KOPT-K1 (cell line): ENCODE results near the gene F2.

Experiments used
- H3K27ac ChIP-seq: fragments of 200-600 bp; sonication (generic); 2 replicates; pipeline ENCODE4 v1.5.1; 2016; ENCODE audit warnings: antibody characterized with exemption, mild to moderate bottlenecking, low read depth, low read length; ENCODE audit not compliant: poor library complexity, severe bottlenecking
- H3K36me3 ChIP-seq: fragments of 200-600 bp; sonication (generic); 2 replicates; pipeline ENCODE4 v1.5.1; 2017; ENCODE audit warnings: antibody characterized with exemption, mild to moderate bottlenecking, low read length, moderate library complexity; ENCODE audit not compliant: insufficient read depth
- H3K9me3 ChIP-seq: fragments of 200-600 bp; sonication (generic); 2 replicates; pipeline ENCODE4 v1.5.1; 2017; ENCODE audit warnings: antibody characterized with exemption, low read length, mild to moderate bottlenecking; ENCODE audit not compliant: insufficient read depth, poor library complexity, severe bottlenecking

F2 gene

DNA sequence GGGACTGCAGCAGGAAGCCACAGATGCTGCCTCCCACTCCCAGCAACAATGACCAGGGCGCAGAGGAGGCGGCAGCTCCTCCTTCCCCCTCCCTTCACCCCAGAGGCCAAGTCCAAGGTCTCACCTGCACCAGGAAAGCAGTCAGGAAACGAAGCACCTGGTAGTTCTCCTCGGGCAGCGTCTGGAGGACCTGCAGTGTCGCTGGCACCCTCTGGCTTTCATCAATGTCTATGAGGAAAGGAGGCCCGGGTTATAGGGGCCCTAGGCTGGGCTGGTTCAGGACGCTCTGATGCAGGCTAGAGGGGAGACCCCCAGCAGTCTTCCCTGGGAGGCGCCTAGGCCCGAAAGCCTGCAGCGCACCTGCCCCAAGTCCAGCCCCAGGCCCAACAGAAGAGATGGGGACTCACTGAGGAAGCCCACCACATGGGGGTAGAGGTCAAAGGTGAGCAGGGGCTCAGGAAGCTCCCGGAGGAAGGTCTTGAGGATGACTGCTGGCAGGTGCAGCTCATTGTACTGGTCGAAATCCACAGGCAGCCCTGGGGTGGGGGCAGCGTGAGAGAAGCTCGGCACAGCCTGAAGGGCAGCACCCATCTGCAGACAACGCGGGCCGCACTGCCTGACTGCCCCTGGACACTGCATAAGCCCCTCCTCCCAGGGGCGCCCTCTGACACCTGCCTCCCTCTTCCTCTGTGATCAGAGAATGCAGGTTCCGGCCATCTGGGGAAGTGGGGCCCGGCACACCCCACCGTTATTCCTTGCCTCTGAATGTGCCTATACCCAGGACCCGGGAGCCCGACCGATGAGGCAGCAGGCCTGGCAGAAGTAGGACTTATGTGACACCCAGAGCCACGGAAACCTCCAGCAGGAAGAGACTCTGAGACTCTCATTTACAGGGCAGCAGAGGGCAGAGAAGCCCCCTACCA, 39.5 kb upstream of the F2 start:
- Histone ChIP-seq H3K36me3 (peaks cover 66% of the 10 kb centered on the region), H3K27ac (no peak overlapping the region), H3K9me3 (no peaks in the 10 kb centered on the region)

DNA sequence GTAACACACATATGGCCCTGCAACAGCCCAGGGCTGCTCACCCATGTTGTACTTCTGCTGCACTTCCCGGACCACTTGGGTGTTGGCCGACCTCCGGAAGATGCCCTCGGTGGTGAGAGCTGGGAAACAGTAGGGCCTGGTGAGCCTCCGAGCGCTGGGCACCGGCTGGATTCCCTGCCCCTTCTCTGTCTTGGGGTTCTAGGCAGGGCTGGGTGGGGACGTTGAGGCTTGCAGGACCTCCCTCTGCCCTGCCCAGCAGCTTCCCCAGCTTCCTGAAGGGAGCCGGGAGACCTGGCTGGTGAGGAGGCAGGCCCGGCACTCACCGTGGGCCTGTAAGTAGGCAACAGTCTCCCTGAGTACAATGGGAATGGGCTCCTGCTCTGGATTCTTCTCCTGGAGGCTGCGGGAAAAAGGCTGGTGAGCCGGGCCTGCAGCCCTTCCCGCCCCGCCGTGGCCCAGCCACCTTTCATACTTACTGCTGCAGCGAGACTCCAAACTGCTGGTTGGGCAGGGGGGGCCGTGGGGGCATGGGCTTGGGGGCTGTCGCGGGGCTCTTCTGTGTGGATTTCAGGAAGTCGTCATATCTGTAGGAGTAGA, 38.8 kb upstream of the F2 start:
- Histone ChIP-seq H3K9me3 (no peaks in the 10 kb centered on the region), H3K36me3 (peaks cover 69% of the 10 kb centered on the region), H3K27ac (no peak overlapping the region)

DNA sequence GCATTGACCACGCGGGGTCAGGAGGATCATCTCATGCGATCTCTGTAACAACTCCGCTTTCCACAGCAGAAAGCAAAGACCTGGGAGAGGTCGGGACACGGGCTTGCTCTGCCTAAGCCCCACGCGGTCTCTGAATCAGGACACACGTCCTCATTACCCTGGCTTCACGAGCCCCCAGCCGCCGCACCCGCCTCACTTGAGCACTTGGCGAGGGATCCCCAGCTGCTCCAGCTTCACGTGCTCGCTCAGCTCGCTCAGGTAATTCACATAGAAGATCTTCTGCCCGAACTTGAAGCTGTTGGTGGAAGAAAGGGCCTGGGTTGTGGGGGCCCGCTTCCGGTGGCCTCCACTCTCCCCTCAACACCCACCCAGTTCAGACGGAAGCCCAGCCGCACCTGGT, 38.2 kb upstream of the F2 start:
- H3K27ac ChIP-seq: no peak overlapping the region
- H3K36me3 ChIP-seq: peaks cover 72% of the 10 kb centered on the region
- no peaks in the 10 kb centered on the region for H3K9me3 ChIP-seq

DNA sequence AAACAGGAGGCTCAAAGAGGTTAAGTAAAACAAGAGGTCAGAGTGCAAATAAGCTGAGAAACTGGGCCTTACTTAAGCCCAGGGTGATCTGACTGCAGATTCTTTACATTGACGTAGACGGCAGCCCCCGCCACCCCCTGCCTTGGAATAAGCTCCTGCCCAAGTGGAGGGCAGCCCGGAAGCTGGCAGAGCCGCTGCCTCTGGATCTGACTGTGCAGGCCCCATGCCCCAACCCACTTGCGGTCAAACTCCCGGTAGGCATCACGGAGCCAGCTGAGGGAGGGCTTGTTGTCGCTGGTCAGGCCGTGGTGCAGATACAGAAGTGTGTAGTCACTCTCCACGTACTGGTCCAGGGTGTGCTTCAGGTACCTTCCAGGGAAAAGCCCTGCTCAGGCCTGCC, 37.2 kb upstream of the F2 start:
- no peaks in the 10 kb centered on the region for H3K9me3 ChIP-seq
- H3K27ac ChIP-seq: no peak overlapping the region
- H3K36me3 ChIP-seq: peaks cover 75% of the 10 kb centered on the region

DNA sequence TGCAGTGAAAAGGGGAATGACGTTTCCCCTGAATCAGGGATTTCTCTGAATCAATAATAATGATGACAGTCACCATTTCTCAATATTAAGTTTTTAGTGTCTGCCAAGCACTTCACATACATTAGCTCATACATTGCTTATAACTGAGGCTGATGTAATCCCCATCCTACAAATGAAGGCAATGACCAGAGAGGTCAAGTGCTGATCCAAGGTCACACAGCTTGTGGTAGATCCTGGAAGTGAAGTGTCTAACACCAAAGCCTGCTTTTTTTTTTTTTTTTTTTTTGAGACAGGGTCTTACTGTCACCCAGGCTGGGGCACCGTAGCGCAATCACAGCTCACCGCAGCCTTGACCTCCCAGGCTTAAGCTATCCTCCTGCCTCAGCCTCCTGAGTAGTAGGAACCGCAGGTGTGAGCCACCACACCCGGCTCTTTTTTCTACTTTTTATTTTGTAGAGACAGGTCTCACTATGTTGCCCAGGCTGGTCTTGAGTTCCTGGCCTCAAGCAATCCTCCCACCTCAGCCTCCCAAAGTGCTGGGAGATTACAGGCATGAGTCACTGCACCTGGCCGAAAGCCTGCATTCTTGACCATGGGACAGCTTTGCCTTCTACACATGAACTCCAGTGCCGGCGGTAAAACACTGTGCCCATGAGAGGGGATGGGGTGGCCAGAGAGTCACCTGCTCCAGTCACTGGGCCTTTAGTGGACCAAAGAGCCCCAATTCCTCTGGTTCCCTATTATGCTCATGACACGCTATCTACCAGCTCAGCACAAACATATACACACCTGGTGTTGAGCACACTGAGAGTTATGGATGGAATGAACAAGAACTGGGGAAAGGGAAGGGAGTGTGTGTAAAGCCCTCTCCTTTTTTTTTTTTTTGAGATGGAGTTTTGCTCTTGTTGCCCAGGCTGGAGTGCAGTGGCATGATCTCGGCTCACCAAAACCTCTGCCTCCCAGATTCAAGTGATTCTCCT, 36.0 kb upstream of the F2 start:
- Histone ChIP-seq H3K36me3 (peaks cover 75% of the 10 kb centered on the region), H3K9me3 (no peaks in the 10 kb centered on the region), H3K27ac (no peak overlapping the region)

DNA sequence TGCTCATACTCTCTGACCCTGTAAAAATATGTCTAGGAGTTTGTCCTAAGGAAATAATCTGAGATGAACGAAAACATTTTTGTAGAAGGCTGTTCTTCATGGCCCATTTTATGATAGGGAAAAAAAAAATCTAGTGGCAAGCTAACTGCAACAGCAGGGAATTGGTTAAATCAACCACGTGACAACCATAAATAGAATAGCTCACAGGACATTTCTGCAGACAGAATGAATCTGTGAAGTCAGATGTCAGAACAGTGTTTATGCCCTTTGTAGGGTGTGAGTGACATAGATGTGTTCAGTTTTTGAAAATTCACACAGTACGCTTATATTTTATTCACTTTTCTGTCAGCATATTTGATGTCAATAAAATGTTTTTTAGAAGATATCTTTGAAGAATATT, 34.6 kb upstream of the F2 start:
- H3K27ac ChIP-seq: no peak overlapping the region
- peaks cover 67% of the 10 kb centered on the region for H3K36me3 ChIP-seq
- no peaks in the 10 kb centered on the region for H3K9me3 ChIP-seq

DNA sequence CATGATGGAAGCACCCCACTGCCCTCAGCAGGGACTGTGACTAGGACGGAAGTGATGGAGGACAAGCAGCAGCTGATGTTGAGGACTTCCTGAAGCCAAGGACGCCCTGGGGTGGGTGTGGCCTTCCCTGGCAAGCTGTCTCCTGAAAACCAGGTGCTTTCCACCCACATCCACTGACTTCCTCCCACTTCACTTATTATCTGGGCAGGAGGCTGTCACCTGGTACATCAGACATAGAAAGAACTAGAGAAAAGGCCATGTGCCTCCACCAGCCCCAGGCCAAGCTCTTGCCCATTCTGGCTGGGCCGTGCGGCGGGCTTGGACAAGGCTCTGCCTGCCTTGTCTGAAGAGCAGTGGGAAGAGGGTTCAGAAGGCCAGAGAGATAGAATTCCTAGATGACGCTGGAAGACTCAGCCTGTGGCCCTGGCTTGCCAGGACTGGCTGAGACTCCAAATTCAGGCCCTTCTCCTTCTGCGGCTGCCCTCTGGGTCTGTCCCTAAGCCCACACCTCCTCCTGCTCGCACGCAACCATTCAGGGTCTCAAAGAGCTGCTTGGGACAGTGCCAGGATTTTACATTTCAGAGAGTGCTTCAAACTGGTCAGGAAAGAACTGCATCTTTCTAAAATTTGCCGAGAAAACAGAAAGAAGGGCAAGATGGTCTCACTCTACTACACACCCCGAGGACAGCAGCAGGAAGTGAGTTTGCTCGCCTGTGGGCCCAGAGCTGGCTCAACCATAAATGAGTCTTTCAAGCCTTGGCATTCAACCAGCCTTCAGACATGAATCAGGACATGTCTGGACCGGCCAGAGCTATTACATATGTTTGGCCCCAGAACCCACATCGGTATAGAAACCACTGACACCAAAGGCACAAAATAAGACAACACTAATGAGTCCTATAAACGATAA, 31.9 kb upstream of the F2 start:
- Histone ChIP-seq H3K27ac (no peak overlapping the region), H3K9me3 (no peaks in the 10 kb centered on the region), H3K36me3 (peaks cover 55% of the 10 kb centered on the region)

DNA sequence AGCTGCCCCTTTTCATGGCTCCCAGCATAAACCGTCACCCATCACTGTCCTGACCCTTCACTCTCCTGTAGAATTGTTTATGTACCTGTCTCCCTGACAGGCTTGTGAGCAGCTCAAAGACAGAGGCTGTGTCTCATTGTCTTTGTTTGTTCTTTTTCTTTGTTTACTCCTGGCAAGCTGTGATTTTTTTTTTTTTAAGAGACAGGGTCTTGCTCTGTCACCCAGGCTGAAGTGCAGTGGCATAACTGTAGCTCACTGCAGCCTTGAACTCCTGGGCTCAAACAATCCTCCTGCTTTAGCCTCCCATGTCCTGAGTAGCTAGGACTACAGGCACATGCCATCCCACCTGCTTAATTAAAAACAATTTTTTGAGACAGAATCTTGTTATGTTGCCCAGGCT, 28.3 kb upstream of the F2 start:
- Histone ChIP-seq H3K36me3 (peaks cover 72% of the 10 kb centered on the region), H3K9me3 (no peaks in the 10 kb centered on the region)

DNA sequence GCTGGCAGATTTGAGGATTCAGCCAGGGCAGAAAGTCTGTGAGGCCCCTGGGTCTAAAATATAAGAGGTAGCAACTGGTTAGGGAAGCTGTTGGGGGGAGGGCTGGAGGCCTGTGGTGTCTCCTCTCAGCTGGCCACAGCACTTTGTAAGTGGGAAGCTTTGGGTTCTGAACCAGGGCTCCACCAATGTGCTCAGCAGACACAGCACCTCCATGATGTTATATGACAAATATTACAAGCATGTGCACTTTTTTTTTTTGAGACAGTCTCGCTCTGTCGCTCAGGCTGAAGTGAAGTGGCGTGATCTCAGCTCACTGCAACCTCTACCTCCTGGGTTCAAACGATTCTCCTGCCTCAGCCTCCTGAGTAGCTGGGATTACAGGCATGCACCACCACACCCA, 26.6 kb upstream of the F2 start:
- Histone ChIP-seq H3K27ac (no peak overlapping the region), H3K9me3 (no peaks in the 10 kb centered on the region), H3K36me3 (peaks cover 62% of the 10 kb centered on the region)

More for the DNA sequence above, 28.3 kb upstream of the F2 start:
- no peak overlapping the region for H3K27ac ChIP-seq

DNA sequence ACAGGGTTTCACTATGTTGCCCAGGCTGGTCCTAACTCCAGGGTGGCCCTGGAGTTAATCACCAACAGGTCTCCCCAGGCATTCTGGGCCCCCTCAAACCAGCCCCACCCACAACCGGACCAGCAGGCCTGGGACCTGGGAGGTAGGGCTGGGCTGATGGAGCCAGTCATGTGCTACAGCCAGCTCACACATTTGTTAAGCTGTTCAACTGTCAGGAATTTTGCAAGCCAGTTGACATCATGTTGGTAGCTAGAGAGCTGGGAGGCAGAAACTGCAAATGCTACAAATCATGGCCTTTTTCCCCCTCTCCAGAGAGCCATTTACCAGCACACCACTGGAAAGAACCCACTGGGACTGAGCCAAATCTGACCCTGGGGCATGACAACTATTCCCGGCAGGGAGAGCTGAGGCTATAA, 25.4 kb upstream of the F2 start:
- Histone ChIP-seq H3K27ac (no peak overlapping the region), H3K9me3 (no peaks in the 10 kb centered on the region), H3K36me3 (peaks cover 51% of the 10 kb centered on the region)

DNA sequence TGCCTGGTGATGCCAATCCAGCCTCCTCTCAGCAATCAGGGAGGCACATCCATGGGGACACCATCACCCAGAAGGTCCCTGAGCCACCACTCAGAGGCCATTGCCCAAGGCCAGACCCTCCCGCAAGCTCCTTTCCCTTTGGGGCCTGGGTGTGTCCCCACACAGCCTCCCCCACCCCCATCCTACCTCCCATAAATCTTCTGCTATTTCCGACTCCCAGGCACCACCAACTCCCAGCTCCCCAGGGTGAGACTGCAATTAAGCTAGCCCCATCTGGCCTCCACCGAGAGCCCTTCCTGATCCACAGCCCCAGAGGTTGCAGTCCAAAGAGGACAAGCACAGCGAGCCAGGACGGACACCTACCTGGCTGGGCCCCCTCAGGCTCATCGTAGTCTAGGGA, 24.9 kb upstream of the F2 start:
- Histone ChIP-seq H3K36me3 (peaks cover 51% of the 10 kb centered on the region), H3K9me3 (no peaks in the 10 kb centered on the region), H3K27ac (no peak overlapping the region)

DNA sequence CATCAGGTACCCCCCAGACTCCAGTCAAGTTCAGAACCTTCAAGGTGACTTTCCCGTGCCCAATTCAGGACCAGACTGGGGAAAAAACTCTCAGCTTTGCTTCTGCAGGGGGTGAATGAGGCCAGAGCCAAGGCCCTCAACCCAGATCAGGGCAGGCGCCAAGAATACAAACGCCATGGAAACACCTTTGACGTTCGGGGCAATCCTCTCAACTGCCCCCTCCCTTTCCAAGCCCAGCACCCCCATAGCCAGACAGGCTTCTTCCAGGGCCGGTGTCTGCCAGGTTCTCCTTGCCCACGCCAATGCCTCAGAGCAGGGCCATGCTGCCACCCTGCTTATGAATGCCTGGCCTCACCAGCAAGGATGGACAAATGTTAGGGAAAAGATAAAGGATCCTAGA, 24.4 kb upstream of the F2 start:
- Histone ChIP-seq H3K36me3 (peaks cover 51% of the 10 kb centered on the region), H3K9me3 (no peaks in the 10 kb centered on the region), H3K27ac (no peak overlapping the region)

DNA sequence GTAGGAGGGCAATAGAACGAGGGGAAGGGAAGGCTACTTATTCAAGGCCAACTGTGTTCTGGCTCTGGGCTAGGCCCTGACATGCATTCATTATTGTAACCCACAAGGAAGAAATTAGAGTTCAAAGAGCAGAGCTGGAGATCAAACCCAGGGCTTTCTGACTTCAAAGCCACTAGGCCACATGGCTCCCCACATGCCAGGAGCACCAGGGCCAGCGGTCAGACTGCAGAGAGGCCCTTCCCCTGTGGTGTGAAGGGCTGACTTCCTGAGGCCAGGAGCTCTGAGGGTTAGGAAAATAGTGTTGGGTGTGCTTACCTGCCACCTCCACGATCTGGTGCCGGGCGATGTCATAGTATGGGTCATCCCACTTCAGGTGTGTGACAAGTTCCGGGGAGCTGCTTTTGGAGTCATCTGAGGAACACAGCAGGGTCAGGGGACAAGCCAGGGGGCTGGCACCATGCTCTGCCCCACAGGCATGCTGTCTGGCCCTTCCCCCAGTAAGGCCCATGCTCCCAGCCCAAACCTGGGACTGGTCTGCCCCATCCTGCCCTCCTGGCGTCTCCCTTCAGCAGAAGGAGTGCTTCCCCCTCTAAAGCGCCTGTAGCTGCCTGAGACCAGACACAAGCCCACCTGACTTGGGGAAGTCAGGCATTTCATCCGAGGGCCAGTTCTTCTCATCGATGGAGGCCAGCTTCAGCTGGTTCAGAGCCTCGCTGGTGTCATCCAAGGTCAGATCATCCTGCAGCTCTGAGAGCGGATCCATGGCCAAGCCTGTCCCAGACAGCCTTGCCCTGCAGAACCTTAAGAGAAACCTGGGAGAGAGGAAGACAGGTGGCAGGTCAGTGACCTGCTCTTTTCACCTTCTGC, 23.4 kb upstream of the F2 start:
- Histone ChIP-seq H3K36me3 (peaks cover 51% of the 10 kb centered on the region), H3K9me3 (no peaks in the 10 kb centered on the region), H3K27ac (no peak overlapping the region)
